ENCODE results near the gene TBC1D10A.

DNA sequence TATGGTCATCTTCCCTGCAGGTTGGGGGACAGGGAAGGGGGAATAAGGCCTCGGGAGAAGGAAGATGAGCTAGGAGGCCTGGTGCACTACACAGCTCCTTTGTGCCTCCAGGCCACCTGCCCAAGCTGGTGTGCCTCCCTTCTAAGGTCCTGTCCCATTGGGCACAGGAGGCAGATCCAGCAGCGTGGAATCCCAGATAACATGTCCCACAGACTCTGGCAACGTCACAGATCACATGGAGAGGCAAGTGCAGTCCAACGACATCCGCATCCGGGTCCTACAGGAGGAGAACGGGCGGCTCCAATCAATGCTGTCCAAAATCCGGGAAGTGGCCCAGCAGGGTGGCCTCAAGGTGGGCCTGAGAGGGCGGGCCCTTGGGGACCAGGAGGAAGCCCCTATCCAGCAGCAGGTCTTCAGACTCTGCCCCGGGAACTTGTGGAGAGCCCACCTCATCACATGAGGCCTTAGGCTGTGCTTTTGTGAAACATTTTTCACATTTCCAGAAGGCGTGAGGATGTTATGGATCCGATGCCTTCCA lies 48.6 kb upstream of the TBC1D10A start:
- TF ChIP-seq, protein P1, sequence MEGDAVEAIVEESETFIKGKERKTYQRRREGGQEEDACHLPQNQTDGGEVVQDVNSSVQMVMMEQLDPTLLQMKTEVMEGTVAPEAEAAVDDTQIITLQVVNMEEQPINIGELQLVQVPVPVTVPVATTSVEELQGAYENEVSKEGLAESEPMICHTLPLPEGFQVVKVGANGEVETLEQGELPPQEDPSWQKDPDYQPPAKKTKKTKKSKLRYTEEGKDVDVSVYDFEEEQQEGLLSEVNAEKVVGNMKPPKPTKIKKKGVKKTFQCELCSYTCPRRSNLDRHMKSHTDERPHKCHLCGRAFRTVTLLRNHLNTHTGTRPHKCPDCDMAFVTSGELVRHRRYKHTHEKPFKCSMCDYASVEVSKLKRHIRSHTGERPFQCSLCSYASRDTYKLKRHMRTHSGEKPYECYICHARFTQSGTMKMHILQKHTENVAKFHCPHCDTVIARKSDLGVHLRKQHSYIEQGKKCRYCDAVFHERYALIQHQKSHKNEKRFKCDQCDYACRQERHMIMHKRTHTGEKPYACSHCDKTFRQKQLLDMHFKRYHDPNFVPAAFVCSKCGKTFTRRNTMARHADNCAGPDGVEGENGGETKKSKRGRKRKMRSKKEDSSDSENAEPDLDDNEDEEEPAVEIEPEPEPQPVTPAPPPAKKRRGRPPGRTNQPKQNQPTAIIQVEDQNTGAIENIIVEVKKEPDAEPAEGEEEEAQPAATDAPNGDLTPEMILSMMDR (IDR thresholded peaks at IDR 0.05) = no peak
- TF ChIP-seq POLR2A (IDR thresholded peaks at IDR 0.05) (no peak), EP300 (IDR thresholded peaks at IDR 0.05) (no peak)

Data from ovary (tissue), 3 donors.